IPS DF 6.9 (cell line): ENCODE measurements around the gene ISCA1.
A peak's percentile ranks its signal among the peaks of the same experiment; 100 is the strongest.

ENCODE experiments used
- DNase-seq: peaks from one replicate; pipeline ENCODE4 v3.0.0-alpha.2; 2013; ENCODE audit warnings: low read depth, low spot score
- H3K27ac ChIP-seq: one replicate; pipeline ENCODE4 v1.5.1; 2013; ENCODE audit warnings: low read length, control low read depth
- H3K27me3 ChIP-seq: 2 replicates; pipeline ENCODE4 v1.6.1; 2013; ENCODE audit warnings: mild to moderate bottlenecking, low read length; ENCODE audit not compliant: control insufficient read depth, insufficient read depth
- H3K36me3 ChIP-seq: 2 replicates; pipeline ENCODE4 v1.6.1; 2013; ENCODE audit warnings: low read length; ENCODE audit not compliant: control insufficient read depth, insufficient read depth
- H3K4me1 ChIP-seq: 2 replicates; pipeline ENCODE4 v1.6.1; 2013; ENCODE audit warnings: low read length; ENCODE audit not compliant: control insufficient read depth, insufficient read depth
- H3K4me3 ChIP-seq: 2 replicates; pipeline ENCODE4 v1.5.1; 2013; ENCODE audit warnings: mild to moderate bottlenecking, low read length
- H3K9me3 ChIP-seq: 2 replicates; pipeline ENCODE4 v1.6.1; 2013; ENCODE audit warnings: low read length, inconsistent platforms; ENCODE audit not compliant: control insufficient read depth, insufficient read depth
- WGBS: extraction: QIAGEN DNeasy Blood & Tissue Kit; methylation state at CpG from one replicate; pipeline ENCODE4 v1.1.7; 2013; ENCODE audit warnings: mixed read lengths, missing lambda C conversion rate; ENCODE audit not compliant: insufficient read length, insufficient coverage; 5-methylcytosine and 5-hydroxymethylcytosine counted together

The ISCA1 gene

DNA sequence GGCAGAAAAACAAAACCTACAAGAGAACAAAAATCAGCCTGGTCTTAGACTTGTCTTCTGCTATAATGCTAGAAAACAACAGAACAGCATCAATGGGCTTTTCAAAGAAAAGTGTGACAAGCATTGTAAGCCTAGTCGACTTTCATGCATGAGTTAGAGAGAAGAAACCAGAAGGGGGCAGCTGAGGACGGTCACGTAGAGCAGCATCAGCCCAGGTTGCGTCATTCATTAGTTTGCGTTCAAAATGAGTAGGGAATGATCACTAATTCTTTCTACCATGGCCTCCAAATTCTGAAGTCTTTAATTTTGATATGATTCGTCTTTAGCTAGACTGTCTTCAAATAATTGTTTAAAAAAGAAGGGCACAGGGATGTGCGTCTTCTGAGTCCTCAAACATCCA lies 4.7 kb upstream of the ISCA1 start:
- no CpG with 5 or more reads among the region's 7 CpGs for WGBS
- Histone ChIP-seq H3K36me3 (no peaks in the 10 kb centered on the region), H3K27ac (no peak overlapping the region), H3K9me3 (no peaks in the 10 kb centered on the region), H3K4me1 (peaks cover 4% of the 10 kb centered on the region), H3K4me3 (no peak overlapping the region), H3K27me3 (no peaks in the 10 kb centered on the region)
- DNase-seq = no peak

DNA sequence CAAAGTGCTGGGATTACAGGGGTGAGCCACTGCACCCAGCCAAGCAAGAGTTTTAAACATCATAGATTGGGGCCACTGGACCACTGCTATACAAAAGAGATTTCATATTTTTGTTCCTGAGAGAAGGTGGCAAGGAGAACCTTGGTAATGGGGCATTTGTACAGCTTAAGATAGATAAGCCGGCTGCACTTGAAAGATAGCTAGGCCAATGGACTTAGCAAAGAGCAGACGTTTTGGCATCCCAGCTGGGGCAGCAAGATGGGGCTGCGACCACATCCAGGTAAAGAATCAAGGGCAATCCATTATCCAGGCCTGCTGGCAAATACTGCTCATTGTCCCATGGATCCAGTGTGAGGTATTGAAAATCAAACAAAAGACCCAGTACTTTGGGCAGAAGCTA lies 3.9 kb upstream of the ISCA1 start:
- H3K27ac ChIP-seq = no peak overlapping the region
- H3K4me3 ChIP-seq = no peak overlapping the region
- H3K9me3 ChIP-seq = no peaks in the 10 kb centered on the region
- no peak for DNase-seq
- H3K36me3 ChIP-seq = no peaks in the 10 kb centered on the region
- no peaks in the 10 kb centered on the region for H3K27me3 ChIP-seq
- no CpG with 5 or more reads among the region's 3 CpGs for WGBS
- H3K4me1 ChIP-seq = peaks cover 4% of the 10 kb centered on the region

DNA sequence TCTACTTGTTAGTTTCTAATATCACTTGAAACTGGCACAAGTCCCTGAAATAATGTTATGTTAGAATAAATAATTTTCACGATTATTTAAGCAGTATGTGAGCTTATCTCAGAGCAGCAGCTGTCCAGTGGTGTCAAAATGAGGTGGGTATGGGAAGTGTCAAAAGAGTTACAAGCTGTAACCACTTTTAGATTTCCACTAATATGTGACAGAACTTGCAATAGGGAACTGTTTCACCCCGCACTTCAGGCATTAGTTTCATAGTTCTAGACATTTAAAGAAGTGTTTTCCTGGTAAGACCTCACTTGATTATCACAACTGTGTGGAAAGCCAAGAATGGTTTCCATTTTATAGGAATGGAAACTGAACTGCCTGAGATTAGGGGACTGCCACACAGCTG lies 2.9 kb upstream of the ISCA1 start:
- Histone ChIP-seq H3K27me3 (no peaks in the 10 kb centered on the region), H3K4me3 (no peak overlapping the region), H3K9me3 (no peaks in the 10 kb centered on the region), H3K36me3 (no peaks in the 10 kb centered on the region), H3K27ac (no peak overlapping the region), H3K4me1 (peaks cover 5% of the 10 kb centered on the region)
- WGBS = no CpG with 5 or more reads among the region's 2 CpGs
- DNase-seq = no peak

DNA sequence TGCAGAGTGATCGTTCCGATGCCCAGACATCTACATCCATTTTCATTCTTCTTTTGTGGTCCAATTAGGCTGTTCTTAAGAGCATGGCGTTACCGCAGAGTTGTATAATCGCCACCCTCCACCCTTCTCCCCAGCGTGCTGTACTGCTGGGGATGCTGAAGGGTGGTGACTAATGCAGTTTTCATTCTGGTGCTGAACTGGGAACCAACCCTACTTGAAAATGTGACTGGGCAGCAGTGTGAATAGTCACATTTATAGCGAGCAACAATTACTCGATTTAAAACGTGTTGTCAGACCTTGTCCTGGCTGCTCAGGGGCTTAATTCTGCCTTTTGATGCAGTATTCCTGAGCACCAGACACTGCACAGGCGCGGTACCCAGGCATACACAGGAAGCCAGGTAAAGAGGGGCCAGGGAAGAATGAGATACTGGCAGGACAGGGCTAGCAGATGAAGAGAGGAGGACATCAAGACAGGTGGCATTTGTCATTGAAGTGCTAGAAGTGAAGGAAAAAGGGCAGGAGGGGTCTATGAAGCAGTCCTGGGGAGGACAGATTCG lies 719 bp upstream of the ISCA1 start:
- Histone ChIP-seq H3K4me1 (peaks cover 5% of the 10 kb centered on the region), H3K4me3 (peak overlapping the region; percentile 98; the same call in 1 of the 2 replicates), H3K36me3 (peaks cover 2% of the 10 kb centered on the region; the same call in 1 of the 2 replicates), H3K27ac (no peak overlapping the region), H3K9me3 (no peaks in the 10 kb centered on the region), H3K27me3 (no peaks in the 10 kb centered on the region)
- no peak for DNase-seq
- WGBS = no CpG with 5 or more reads among the region's 12 CpGs

DNA sequence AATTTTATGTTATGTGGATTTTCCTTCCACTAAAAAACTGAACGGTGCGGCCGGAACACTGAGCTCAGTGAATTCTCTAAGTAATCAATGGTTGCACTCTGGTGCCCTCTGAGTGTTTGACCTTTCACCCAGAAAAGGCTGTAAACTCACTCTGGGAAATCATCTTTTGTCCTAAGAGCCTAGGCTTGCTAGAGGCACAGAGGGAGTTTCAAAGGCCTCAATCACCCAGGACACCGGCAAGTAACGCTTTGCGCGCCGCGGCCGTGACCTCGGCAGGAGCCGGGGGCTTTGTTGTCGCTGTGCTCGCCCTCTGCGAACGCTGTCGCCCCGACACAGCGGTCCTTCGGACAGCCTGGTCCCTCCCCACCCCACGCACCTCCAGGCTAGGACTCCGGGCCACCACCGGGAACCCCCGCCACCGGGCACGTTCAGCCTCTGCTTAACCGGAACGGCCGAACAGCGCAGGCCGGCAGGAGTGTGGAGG lies 703 bp downstream of the ISCA1 start:
- Histone ChIP-seq H3K4me3 (peak overlapping the region; percentile 98), H3K36me3 (peaks cover 2% of the 10 kb centered on the region; the same call in 1 of the 2 replicates), H3K27ac (no peak overlapping the region), H3K4me1 (peaks cover 5% of the 10 kb centered on the region), H3K27me3 (no peaks in the 10 kb centered on the region), H3K9me3 (no peaks in the 10 kb centered on the region)
- WGBS = no CpG with 5 or more reads among the region's 31 CpGs
- no peak for DNase-seq

DNA sequence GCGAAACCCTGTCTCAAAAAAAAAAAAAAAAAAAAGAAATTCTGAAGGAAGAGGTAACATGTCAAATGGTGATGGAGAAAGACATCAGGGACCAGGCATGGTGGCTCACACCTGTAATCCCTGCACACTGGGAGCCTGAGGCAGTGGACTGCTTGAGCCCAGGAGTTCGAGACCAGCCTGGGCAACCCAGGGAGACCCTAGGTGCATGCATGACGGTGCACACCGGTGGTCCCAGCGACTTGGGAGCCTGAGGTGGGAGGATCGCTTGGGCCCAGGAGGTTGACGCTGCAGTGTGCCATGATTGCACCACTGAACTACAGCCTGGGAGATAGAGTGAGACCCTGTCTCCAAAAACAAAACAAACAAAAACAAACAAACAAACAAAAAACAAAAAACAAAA lies 1.8 kb downstream of the ISCA1 start:
- DNase-seq = no peak
- Histone ChIP-seq H3K36me3 (peaks cover 2% of the 10 kb centered on the region; the same call in 1 of the 2 replicates), H3K27me3 (no peaks in the 10 kb centered on the region), H3K4me3 (no peak overlapping the region), H3K27ac (no peak overlapping the region), H3K4me1 (peaks cover 5% of the 10 kb centered on the region), H3K9me3 (no peaks in the 10 kb centered on the region)
- WGBS = no CpG with 5 or more reads among the region's 7 CpGs

DNA sequence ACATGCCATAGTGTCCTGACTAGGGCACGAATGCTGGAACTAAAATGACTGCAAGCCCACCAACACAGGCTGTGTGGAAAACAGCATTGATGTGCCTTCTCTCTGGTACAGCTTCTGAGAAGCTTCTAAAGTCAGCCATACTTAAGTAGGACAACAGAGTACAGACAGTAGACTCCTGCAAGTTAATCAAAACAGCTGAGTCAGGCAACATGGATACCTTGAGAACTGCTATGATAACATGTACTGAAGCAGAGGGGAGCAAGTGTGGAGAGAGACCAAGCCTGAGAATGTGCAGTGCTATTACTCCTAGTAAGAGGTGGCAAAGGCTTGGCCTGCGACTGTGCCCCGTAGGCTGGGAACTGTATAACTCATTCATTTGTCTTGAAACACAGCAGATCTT lies 2.5 kb downstream of the ISCA1 start:
- peaks cover 2% of the 10 kb centered on the region; the same call in 1 of the 2 replicates for H3K36me3 ChIP-seq
- no peak for DNase-seq
- H3K9me3 ChIP-seq = no peaks in the 10 kb centered on the region
- H3K4me1 ChIP-seq = peaks cover 5% of the 10 kb centered on the region
- no CpG with 5 or more reads among the region's 3 CpGs for WGBS
- no peak overlapping the region for H3K27ac ChIP-seq
- no peak overlapping the region for H3K4me3 ChIP-seq
- H3K27me3 ChIP-seq = no peaks in the 10 kb centered on the region

DNA sequence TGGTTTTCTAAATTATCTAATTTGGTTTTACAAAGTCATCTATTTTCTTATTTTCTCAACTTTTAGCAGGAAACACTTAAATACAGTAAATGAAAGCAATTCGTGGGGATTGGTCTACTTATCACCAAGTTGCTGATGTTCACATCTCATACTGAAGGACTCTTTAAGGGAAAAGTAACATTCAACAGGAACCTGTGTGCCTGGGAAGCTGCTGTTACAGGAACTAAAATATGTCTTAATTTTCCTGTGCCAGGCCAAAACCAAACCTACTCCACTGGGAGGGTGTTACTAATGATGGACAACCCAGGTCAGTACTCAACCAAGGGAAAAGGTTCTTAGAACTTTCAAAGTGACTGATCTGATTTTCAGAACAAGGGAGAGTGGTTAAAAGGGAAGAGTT lies 5.3 kb downstream of the ISCA1 start:
- 0 out of 2 replicates have a peak, but pooled peaks cover 1% of the 10 kb centered on the region for H3K4me1 ChIP-seq
- no peak for DNase-seq
- H3K36me3 ChIP-seq = peaks cover 4% of the 10 kb centered on the region; the same call in 1 of the 2 replicates
- H3K27ac ChIP-seq = no peak overlapping the region
- H3K4me3 ChIP-seq = no peak overlapping the region
- no peaks in the 10 kb centered on the region for H3K9me3 ChIP-seq
- no peaks in the 10 kb centered on the region for H3K27me3 ChIP-seq
- no CpG with 5 or more reads among the region's 1 CpG for WGBS

DNA sequence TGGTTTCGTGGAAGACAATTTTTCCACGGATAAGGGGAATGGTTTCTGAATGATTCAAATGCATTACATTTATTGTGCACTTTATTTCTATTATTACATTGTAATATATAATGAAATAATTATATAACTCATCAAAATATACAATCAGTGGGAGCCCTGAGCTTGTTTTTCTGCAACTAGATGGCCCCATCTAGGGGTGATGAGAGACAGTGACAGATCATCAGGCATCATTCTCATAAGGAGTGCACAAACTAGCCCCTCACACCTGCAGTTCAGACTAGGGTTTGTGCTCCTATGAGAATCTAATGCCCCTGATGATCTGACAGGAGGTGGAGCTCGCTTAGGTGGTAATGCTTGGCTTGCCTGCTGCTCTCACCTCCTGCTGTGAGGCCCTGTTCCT lies 6.4 kb downstream of the ISCA1 start:
- peaks cover 8% of the 10 kb centered on the region; the same call in 1 of the 2 replicates for H3K36me3 ChIP-seq
- 0 out of 2 replicates have a peak, but pooled peaks cover 1% of the 10 kb centered on the region for H3K4me1 ChIP-seq
- no peak overlapping the region for H3K4me3 ChIP-seq
- H3K27me3 ChIP-seq = no peaks in the 10 kb centered on the region
- no peak overlapping the region for H3K27ac ChIP-seq
- no peak for DNase-seq
- no peaks in the 10 kb centered on the region for H3K9me3 ChIP-seq
- no CpG with 5 or more reads among the region's 3 CpGs for WGBS

DNA sequence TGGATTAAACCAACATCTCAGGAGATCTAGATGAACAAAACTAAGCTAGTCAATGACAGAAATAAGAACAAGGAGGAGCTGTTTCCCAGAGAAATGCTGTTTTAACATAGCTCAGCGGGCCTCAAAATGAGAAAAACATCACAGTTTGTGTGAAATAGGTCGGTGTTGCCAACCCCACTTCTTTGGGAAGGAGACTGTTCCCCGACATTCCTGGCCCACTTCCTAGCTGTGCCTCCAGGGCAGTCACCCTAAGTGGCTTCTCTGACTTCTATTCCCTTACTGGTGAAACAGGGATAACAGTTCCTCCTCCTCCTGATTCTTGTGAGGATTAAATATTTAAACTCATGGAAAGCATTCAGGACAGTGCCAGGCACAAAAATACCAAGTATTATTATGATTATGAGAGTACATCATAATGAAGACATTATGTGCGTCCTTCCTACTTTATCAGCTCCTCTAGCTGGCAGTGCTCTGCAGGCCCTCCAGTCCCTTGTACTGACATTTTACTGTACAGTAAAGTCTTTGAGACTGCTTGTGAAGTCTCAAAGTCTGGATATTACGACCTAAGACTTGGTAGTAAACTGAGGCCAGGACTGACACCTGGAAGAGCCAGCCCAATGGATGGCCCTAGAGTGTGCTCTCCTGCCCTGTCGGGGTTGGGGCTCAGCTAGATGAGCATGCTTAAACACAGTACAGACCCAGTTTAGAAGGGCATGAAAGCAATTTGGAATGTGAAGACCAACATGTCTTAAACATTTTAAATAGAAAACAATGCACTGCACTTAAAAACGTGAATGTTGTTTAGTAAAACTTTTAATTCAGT lies 7.3 kb downstream of the ISCA1 start:
- Histone ChIP-seq H3K27me3 (no peaks in the 10 kb centered on the region), H3K4me1 (no peaks in the 10 kb centered on the region), H3K27ac (no peak overlapping the region), H3K4me3 (no peak overlapping the region), H3K9me3 (no peaks in the 10 kb centered on the region), H3K36me3 (peaks cover 8% of the 10 kb centered on the region; the same call in 1 of the 2 replicates)
- WGBS = no CpG with 5 or more reads among the region's 7 CpGs
- no peak for DNase-seq
